ENCODE results near the gene RWDD1. TPM values are rescaled to one million over a fixed set of nuclear protein-coding genes. Genes with fewer than 3 reads are reported as not detected.

Gene RWDD1
- total and polyA plus RNA-seq, 2 of the 13 experiments (the other 11 are each of a cell fraction or from before 2014, with no cell fraction given), result 27.4 to 67.1 TPM

- TF ChIP-seq TBX3 (IDR thresholded peaks at IDR 0.05; ENCODE audit: borderline replicate concordance) (no peak), ZGPAT (CRISPR knock-in tag; IDR thresholded peaks at IDR 0.05) (0 out of 2 replicates have a peak, but pooled peaks have one; percentile 21), ZBTB46 (CRISPR knock-in tag; IDR thresholded peaks at IDR 0.05; ENCODE audit: borderline replicate concordance) (no peak), UBTF (CRISPR knock-in tag; IDR thresholded peaks at IDR 0.05) (no peak), TBX2 (CRISPR knock-in tag; IDR thresholded peaks at IDR 0.05; ENCODE audit: borderline replicate concordance) (no peak), ZNF383 (CRISPR knock-in tag; IDR thresholded peaks at IDR 0.05; ENCODE audit: borderline replicate concordance) (no peak), KDM1A (CRISPR knock-in tag; IDR thresholded peaks at IDR 0.05) (no peak), TOE1 (CRISPR knock-in tag; IDR thresholded peaks at IDR 0.05) (no peak), ZFX (CRISPR knock-in tag; IDR thresholded peaks at IDR 0.05; ENCODE audit: low read depth) (no peak), ASH2L (IDR thresholded peaks at IDR 0.05; ENCODE audit: insufficient read length, low read depth, low read length) (no peak), AGO1 (IDR thresholded peaks at IDR 0.05; ENCODE audit: low read depth, low read length, poor library complexity, severe bottlenecking) (no peak), HES4 (CRISPR knock-in tag; IDR thresholded peaks at IDR 0.05; ENCODE audit: borderline replicate concordance) (no peak), ETV5 (CRISPR knock-in tag; IDR thresholded peaks at IDR 0.05; ENCODE audit: borderline replicate concordance) (no peak), MYPOP (CRISPR knock-in tag; IDR thresholded peaks at IDR 0.05) (no peak), NFYC (CRISPR knock-in tag; IDR thresholded peaks at IDR 0.05) (no peak), ZNF672 (CRISPR knock-in tag; IDR thresholded peaks at IDR 0.05) (no peak), ZNF570 (CRISPR knock-in tag; IDR thresholded peaks at IDR 0.05; ENCODE audit: borderline replicate concordance) (no peak), KLF15 (CRISPR knock-in tag; IDR thresholded peaks at IDR 0.05; ENCODE audit: borderline replicate concordance) (no peak), FOXA1 (IDR thresholded peaks at IDR 0.05) (no peak), FOXA1 (CRISPR knock-in tag; IDR thresholded peaks at IDR 0.05) (no peak), ZBTB7A (CRISPR knock-in tag; IDR thresholded peaks at IDR 0.05) (no peak), HBP1 (CRISPR knock-in tag; IDR thresholded peaks at IDR 0.05; ENCODE audit: low read depth) (no peak)
These were observed 9.8 kb upstream of the RWDD1 start (continued) for GRCh38 chr6:116561377-116562018.

Data from HepG2 (cell line).